B cell (primary cell): ENCODE measurements around the gene WDR64. TPM values are rescaled to one million over a fixed set of nuclear protein-coding genes. Genes with fewer than 3 reads are reported as not detected.
"Not testable (repeated sequence)": the region's sequence is repeated elsewhere in the genome, so short reads cannot be mapped to it uniquely, and the experiment has no call there.

Source experiments
- ATAC-seq: fragments of 200-7000 bp; cut with Tn5 transposase; one replicate; pipeline ENCODE4 v1.10.0; 2021; ENCODE audit warnings: low read depth, mild to moderate bottlenecking, moderate number of reproducible peaks, moderate library complexity
- CTCF ChIA-PET: fragments of 350-600 bp; sonication (Branson Sonifier 250); formaldehyde crosslinking; loops from one replicate; lab custom pipeline; 2021; ENCODE audit warnings: antibody characterized with exemption, inconsistent platforms; lab: Charles Lee
- POLR2A ChIA-PET: fragments of 350-600 bp; sonication (Branson Sonifier 250); formaldehyde crosslinking; loops from one replicate; lab custom pipeline; 2021; ENCODE audit warnings: antibody characterized with exemption; lab: Charles Lee
- DNase-seq: peaks from one replicate; pipeline ENCODE4 v3.0.0; 2013
- H2AFZ ChIP-seq: 2 replicates; pipeline ENCODE4 v1.6.1; 2012; ENCODE audit warnings: mild to moderate bottlenecking, low read depth, low read length; ENCODE audit not compliant: insufficient read depth, poor library complexity, severe bottlenecking
- H3K27ac ChIP-seq, 2 donors: 1 replicate in 1 of 2; 2 replicates in 1 of 2; pipeline ENCODE4 v1.5.1; 2012 to 2013; ENCODE audit warnings: low read length in 2 of 2, mild to moderate bottlenecking in 2 of 2, moderate library complexity in 1 of 2
- H3K27me3 ChIP-seq, 4 experiments: fragments of 200-600 bp in 1 of 4; sonication (generic) in 1 of 4; replicated peaks in 1 of 4; 1 replicate in 2 of 4; 2 replicates in 2 of 4; pipeline versions ENCODE4 v1.6.1 to v1.7.0; 2013 to 2016; ENCODE audit warnings: low read length in 3 of 4, mild to moderate bottlenecking in 2 of 4, mixed read lengths in 1 of 4, moderate library complexity in 1 of 4; ENCODE audit not compliant: insufficient read depth in 4 of 4, control insufficient read depth in 3 of 4; ENCODE audit errors: control extremely low read depth in 1 of 4
- H3K36me3 ChIP-seq, 2 experiments: replicated peaks in 1 of 2; 1 replicate in 1 of 2; 2 replicates in 1 of 2; pipeline versions ENCODE4 v1.6.1 to v1.7.1; 2013; ENCODE audit warnings: low read length in 1 of 2; ENCODE audit not compliant: insufficient read depth in 2 of 2, control insufficient read depth in 1 of 2; ENCODE audit errors: control extremely low read depth in 1 of 2, extremely low read depth in 1 of 2
- H3K4me1 ChIP-seq, 2 donors: fragments of 200-600 bp in 1 of 2; sonication (generic) in 1 of 2; 1 replicate in 1 of 2; 2 replicates in 1 of 2; pipeline versions ENCODE4 v1.5.1 to v1.6.1; 2013 to 2017; ENCODE audit warnings: low read length in 2 of 2; ENCODE audit not compliant: control insufficient read depth in 2 of 2, insufficient read depth in 2 of 2
- H3K4me2 ChIP-seq: replicated peaks from 2 replicates; pipeline ENCODE3; 2012; ENCODE audit warnings: mild to moderate bottlenecking, low read depth, low read length; ENCODE audit not compliant: poor library complexity, severe bottlenecking
- H3K4me3 ChIP-seq, 5 experiments: fragments of 200-600 bp in 1 of 5; sonication (generic) in 1 of 5; 1 replicate in 3 of 5; 2 replicates in 2 of 5; pipeline versions ENCODE4 v1.5.1 to v1.7.0; 2011 to 2016; ENCODE audit warnings: low read length in 4 of 5, mild to moderate bottlenecking in 4 of 5, low read depth in 2 of 5, control low read depth in 1 of 5, moderate library complexity in 1 of 5; ENCODE audit not compliant: insufficient read depth in 1 of 5; ENCODE audit errors: control extremely low read depth in 1 of 5, extremely low read depth in 1 of 5
- H3K79me2 ChIP-seq: fragments of 200-600 bp; sonication (generic); one replicate; pipeline ENCODE4 v1.6.0; 2016; ENCODE audit warnings: low read length; ENCODE audit not compliant: control insufficient read depth, insufficient read depth
- H3K9ac ChIP-seq: fragments of 200-600 bp; sonication (generic); 2 replicates; pipeline ENCODE4 v1.6.1; 2017; ENCODE audit warnings: mild to moderate bottlenecking, low read length, moderate library complexity
- H3K9me3 ChIP-seq, 3 donors: one replicate each; pipeline versions ENCODE4 v1.6.1 to v1.7.1; 2013; ENCODE audit warnings: low read length in 2 of 3; ENCODE audit not compliant: control insufficient read depth in 2 of 3, insufficient read depth in 1 of 3; ENCODE audit errors: control extremely low read depth in 1 of 3
- H4K20me1 ChIP-seq: 2 replicates; pipeline ENCODE4 v1.6.0; 2012; ENCODE audit warnings: mild to moderate bottlenecking, low read length; ENCODE audit not compliant: insufficient read depth, control insufficient read depth, poor library complexity, severe bottlenecking
- H3K27ac Mint-ChIP-seq: one replicate; pipeline ENCODE4 v1.8.0; 2021; ENCODE audit warnings: mixed read lengths
- H3K27me3 Mint-ChIP-seq: one replicate; pipeline ENCODE4 v1.8.0; 2021; ENCODE audit warnings: mixed read lengths
- H3K4me1 Mint-ChIP-seq: one replicate; pipeline ENCODE4 v1.8.0; 2021; ENCODE audit warnings: mixed read lengths
- H3K4me3 Mint-ChIP-seq: one replicate; pipeline ENCODE4 v1.8.0; 2021; ENCODE audit warnings: mixed read lengths
- H3K9me3 Mint-ChIP-seq: one replicate; pipeline ENCODE4 v1.8.0; 2022; ENCODE audit warnings: mixed read lengths; ENCODE audit not compliant: insufficient read depth
- CTCF ChIP-seq: fragments of 200-600 bp; IDR thresholded peaks from one replicate; pipeline ENCODE4 v1.8.0; 2022; ENCODE audit warnings: antibody characterized with exemption, mild to moderate bottlenecking
- EZH2 ChIP-seq: IDR thresholded peaks from 2 replicates; pipeline ENCODE4 v1.6.1; 2012; ENCODE audit warnings: borderline replicate concordance, low read depth, mild to moderate bottlenecking, moderate library complexity, low read length; ENCODE audit not compliant: insufficient read depth, poor library complexity, severe bottlenecking
- WGBS: methylation state at CpG from one replicate; pipeline ENCODE4 v1.1.5; 2013; ENCODE audit warnings: missing lambda C conversion rate; ENCODE audit not compliant: insufficient coverage; 5-methylcytosine and 5-hydroxymethylcytosine counted together
- intact Hi-C: fragments of 100-400 bp; cut with micrococcal nuclease; formaldehyde crosslinking; loops from one replicate; pipeline ENCODE4 v1.10.0; 2022
- polyA plus RNA-seq: library from polyadenylated mRNA; depleted of rRNA; stranded (reverse); fragments of >200 nt; gene quantifications from 2 replicates; pipeline ENCODE4 v1.2.3, GENCODE V29; 2012
- total RNA-seq, 2 donors: library from RNA; stranded (reverse); fragments of 120-200 nt in 1 of 2; gene quantifications; 1 replicate in 1 of 2; 2 replicates in 1 of 2; pipeline versions ENCODE4 v1.2.3 to v1.2.4, GENCODE V29; 2013 to 2022

The WDR64 gene
- total and polyA plus RNA-seq, 2 donors (not counting 1 experiment from before 2014, with no cell fraction given), result 0.13 TPM; not detected in 1

GRCh38 chr1:241701483-241702295 is 49.6 kb downstream of the WDR64 start:
- Mint-ChIP-seq H3K27ac (no peak overlapping the region), H3K4me3 (no peak overlapping the region), H3K27me3 (no peaks in the 10 kb centered on the region), H3K9me3 (no peaks in the 10 kb centered on the region), H3K4me1 (no peaks in the 10 kb centered on the region)
- Histone ChIP-seq H3K4me2 (no peak overlapping the region), H3K9me3 (peaks cover 0 to 2% (median 0%) of the 10 kb centered on the region in 3 donors), H2AFZ (no peak overlapping the region), H3K36me3 (no peaks in the 10 kb centered on the region), H3K79me2 (no peaks in the 10 kb centered on the region), H3K4me3 (no peak overlapping the region), H3K9ac (no peak overlapping the region), H3K27ac (no peak overlapping the region), H3K27me3 (no peaks in the 10 kb centered on the region), H3K4me1 (no peaks in the 10 kb centered on the region), H4K20me1 (no peaks in the 10 kb centered on the region)
- ChIA-PET POLR2A (no interaction called here), CTCF (no interaction called here)
- no peak for TF ChIP-seq EZH2
- intact Hi-C loops, result no loop called here
- no peak for ATAC-seq
- no peak for DNase-seq
- no CpG with 5 or more reads among the region's 1 CpG for WGBS

- no peaks in the 10 kb centered on the region for H3K9me3 Mint-ChIP-seq
- no peaks in the 10 kb centered on the region for H4K20me1 ChIP-seq
- H3K27ac ChIP-seq, result no peak overlapping the region
- intact Hi-C loops, result no loop called here
- no peak for DNase-seq
- no peak overlapping the region for H3K27ac Mint-ChIP-seq
- no peak for TF ChIP-seq EZH2
- TF ChIP-seq CTCF, result no peak
- no peaks in the 10 kb centered on the region for H3K4me1 Mint-ChIP-seq
- H3K27me3 ChIP-seq, result peaks cover 0 to 3% (median 0%) of the 10 kb centered on the region in 4 experiments
- H3K27me3 Mint-ChIP-seq, result peaks cover 8% of the 10 kb centered on the region
- H3K4me2 ChIP-seq, result no peak overlapping the region
- ChIA-PET POLR2A (no interaction called here), CTCF (no interaction called here)
- H3K4me3 ChIP-seq, result no peak overlapping the region
- H2AFZ ChIP-seq, result no peak overlapping the region
- no peak for ATAC-seq
- no peaks in the 10 kb centered on the region for H3K4me1 ChIP-seq
- 98% methylated on average over 4 of the region's 6 CpGs for WGBS
- H3K9ac ChIP-seq, result no peak overlapping the region
- no peak overlapping the region for H3K4me3 Mint-ChIP-seq
- H3K79me2 ChIP-seq, result no peaks in the 10 kb centered on the region
- H3K36me3 ChIP-seq, result no peaks in the 10 kb centered on the region
- H3K9me3 ChIP-seq, result peaks cover 0 to 2% (median 0%) of the 10 kb centered on the region in 3 donors
These were observed 50.6 kb downstream of the WDR64 start for GRCh38 chr1:241702442-241703373.

GRCh38 chr1:241703739-241704138 is 51.7 kb downstream of the WDR64 start:
- H3K36me3 ChIP-seq, CTCF ChIA-PET, H3K9ac ChIP-seq, H3K27ac Mint-ChIP-seq, H3K4me1 Mint-ChIP-seq, POLR2A ChIA-PET, intact Hi-C loops, H3K4me3 ChIP-seq, H3K27ac ChIP-seq, DNase-seq, H3K27me3 Mint-ChIP-seq, H3K27me3 ChIP-seq, H2AFZ ChIP-seq, H3K9me3 ChIP-seq, H4K20me1 ChIP-seq, H3K4me1 ChIP-seq, H3K4me3 Mint-ChIP-seq, H3K4me2 ChIP-seq, ATAC-seq, H3K79me2 ChIP-seq, H3K9me3 Mint-ChIP-seq: not testable (repeated sequence)
- WGBS, result no CpG with 5 or more reads among the region's 4 CpGs
